ENCODE data around the gene FKBP1A. TPM values are rescaled to one million over a fixed set of nuclear protein-coding genes. Genes with fewer than 3 reads are reported as not detected.

The FKBP1A gene
- total RNA-seq, 1 experiment from 2014 or later: 196 TPM

GRCh38 chr20:1341561-1342265, 51.1 kb downstream of the FKBP1A start:
- no peaks in the 10 kb centered on the region; the same call in 1 of the 2 replicates for H3K27me3 ChIP-seq (ENCODE audit: insufficient read depth, low read length)
- no peak overlapping the region for H3K27ac ChIP-seq (ENCODE audit: insufficient read length, low read depth, low read length)
- no peak overlapping the region for H2BK5ac ChIP-seq (ENCODE audit: insufficient read length, low read length)

More at GRCh38 chr20:1341561-1342265, 51.1 kb downstream of the FKBP1A start:
- Histone ChIP-seq H3K9me3 (ENCODE audit: control insufficient read depth, low read depth, low read length) (no peaks in the 10 kb centered on the region), H2BK120ac (ENCODE audit: low read depth, low read length, poor library complexity, severe bottlenecking) (no peak overlapping the region), H3K18ac (ENCODE audit: insufficient read length, low read depth, low read length) (no peak overlapping the region), H4K91ac (ENCODE audit: insufficient read length, low read depth, low read length) (no peak overlapping the region), H3K79me2 (ENCODE audit: insufficient read depth, low read length) (no peaks in the 10 kb centered on the region), H3K4me2 (ENCODE audit: insufficient read depth, insufficient read length, low read length) (no peak overlapping the region), H4K20me1 (ENCODE audit: control insufficient read depth, insufficient read depth, insufficient read length) (no peaks in the 10 kb centered on the region), H3K56ac (ENCODE audit: insufficient read length, low read depth, low read length) (no peak overlapping the region), H3T11ph (ENCODE audit: low read length) (no peak overlapping the region), H3K4ac (ENCODE audit: low read depth, low read length) (no peak overlapping the region), H2BK20ac (ENCODE audit: low read depth, low read length, poor library complexity, severe bottlenecking) (no peak overlapping the region), H2AK5ac (ENCODE audit: insufficient read length, low read length) (no peak overlapping the region), H4K5ac (ENCODE audit: insufficient read length, low read depth, low read length) (no peak overlapping the region), H3K23ac (ENCODE audit: insufficient read length, low read depth, low read length) (no peak overlapping the region), H3K79me1 (ENCODE audit: insufficient read depth, low read depth, low read length, poor library complexity, severe bottlenecking) (no peaks in the 10 kb centered on the region), H4K8ac (replicated peaks; ENCODE audit: insufficient read length, low read depth, low read length) (no peak overlapping the region), H2BK15ac (ENCODE audit: low read depth, low read length) (no peak overlapping the region), H2BK12ac (ENCODE audit: insufficient read length, low read depth, low read length) (no peak overlapping the region), H2AFZ (ENCODE audit: low read length) (no peak overlapping the region), H3K23me2 (ENCODE audit: insufficient read length, low read depth, low read length, poor library complexity, severe bottlenecking) (no peaks in the 10 kb centered on the region), H3K4me1 (ENCODE audit: insufficient read depth, low read length) (no peaks in the 10 kb centered on the region), H3K14ac (ENCODE audit: insufficient read depth, low read length) (no peak overlapping the region), H3K9ac (ENCODE audit: extremely low read depth, insufficient read length, low read length) (no peak overlapping the region)
- TF ChIP-seq CTCF (conservative IDR thresholded peaks at IDR 0.05): no peak
- WGBS (ENCODE audit: extremely low coverage, insufficient read length, low lambda C conversion rate): no CpG with 5 or more reads among the region's 5 CpGs
- H3K27ac Mint-ChIP-seq: no peak overlapping the region
- DNase-seq: peak; percentile 12
- peaks cover 1% of the 10 kb centered on the region; the same call in 1 of the 2 replicates for H3K27me3 Mint-ChIP-seq (ENCODE audit: low read depth)
- H3K36me3 Mint-ChIP-seq (ENCODE audit: insufficient read depth in 1 of 3, low read depth in 3 of 3): peaks cover 0 to 7% (median 6%) of the 10 kb centered on the region in 3 experiments; a peak in 5 of 7 replicates
- peaks cover 0 to 5% of the 10 kb centered on the region in 2 experiments; a peak in 3 of 5 replicates for H3K9me3 Mint-ChIP-seq
- H3K4me1 Mint-ChIP-seq: peaks cover 2% of the 10 kb centered on the region in 2 experiments
- H3K4me3 Mint-ChIP-seq: no peak overlapping the region

Measured in H9 (cell line).